ENCODE measurements around the gene PPP1R15B.

DNA sequence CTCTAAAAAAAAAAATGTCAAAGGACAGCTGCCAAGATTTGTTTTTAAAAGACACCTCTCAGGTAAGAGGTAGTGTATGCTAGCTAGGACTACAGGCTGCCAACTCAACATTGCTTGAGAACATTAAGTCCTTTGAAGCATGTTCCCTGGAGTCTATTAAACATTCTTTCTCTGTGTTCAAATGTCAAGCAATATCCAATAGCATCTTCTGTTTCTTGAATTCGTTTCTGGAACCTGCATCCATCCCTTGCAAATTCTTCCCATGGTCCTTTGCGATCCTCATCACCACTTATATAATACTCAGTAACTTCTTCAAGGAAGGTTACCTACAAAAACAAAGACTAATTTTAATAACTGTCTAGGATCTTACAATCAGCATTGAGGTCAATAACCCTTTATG is 5.6 kb downstream of the PPP1R15B start:
- TF ChIP-seq USF2 (IDR thresholded peaks at IDR 0.05; ENCODE audit: low read depth, low read length) (no peak), CEBPB (IDR thresholded peaks at IDR 0.05; ENCODE audit: low read depth, low read length) (no peak), CHD1 (IDR thresholded peaks at IDR 0.05; ENCODE audit: low read depth, low read length) (no peak), POLR2A (IDR thresholded peaks at IDR 0.05; ENCODE audit: low read depth, low read length) (no peak)
- TF ChIP-seq, protein P1, sequence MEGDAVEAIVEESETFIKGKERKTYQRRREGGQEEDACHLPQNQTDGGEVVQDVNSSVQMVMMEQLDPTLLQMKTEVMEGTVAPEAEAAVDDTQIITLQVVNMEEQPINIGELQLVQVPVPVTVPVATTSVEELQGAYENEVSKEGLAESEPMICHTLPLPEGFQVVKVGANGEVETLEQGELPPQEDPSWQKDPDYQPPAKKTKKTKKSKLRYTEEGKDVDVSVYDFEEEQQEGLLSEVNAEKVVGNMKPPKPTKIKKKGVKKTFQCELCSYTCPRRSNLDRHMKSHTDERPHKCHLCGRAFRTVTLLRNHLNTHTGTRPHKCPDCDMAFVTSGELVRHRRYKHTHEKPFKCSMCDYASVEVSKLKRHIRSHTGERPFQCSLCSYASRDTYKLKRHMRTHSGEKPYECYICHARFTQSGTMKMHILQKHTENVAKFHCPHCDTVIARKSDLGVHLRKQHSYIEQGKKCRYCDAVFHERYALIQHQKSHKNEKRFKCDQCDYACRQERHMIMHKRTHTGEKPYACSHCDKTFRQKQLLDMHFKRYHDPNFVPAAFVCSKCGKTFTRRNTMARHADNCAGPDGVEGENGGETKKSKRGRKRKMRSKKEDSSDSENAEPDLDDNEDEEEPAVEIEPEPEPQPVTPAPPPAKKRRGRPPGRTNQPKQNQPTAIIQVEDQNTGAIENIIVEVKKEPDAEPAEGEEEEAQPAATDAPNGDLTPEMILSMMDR (conservative IDR thresholded peaks at IDR 0.05; ENCODE audit: low read depth, low read length): no peak
